HG02973 (cell line): ENCODE results near the gene PPM1L.

ENCODE experiments used
- ATAC-seq: cut with Tn5 transposase; IDR thresholded peaks from one replicate; pipeline ENCODE4 v1.9.1; 2021; ENCODE audit warnings: moderate library complexity; ENCODE audit not compliant: unreplicated experiment

PPM1L gene

DNA sequence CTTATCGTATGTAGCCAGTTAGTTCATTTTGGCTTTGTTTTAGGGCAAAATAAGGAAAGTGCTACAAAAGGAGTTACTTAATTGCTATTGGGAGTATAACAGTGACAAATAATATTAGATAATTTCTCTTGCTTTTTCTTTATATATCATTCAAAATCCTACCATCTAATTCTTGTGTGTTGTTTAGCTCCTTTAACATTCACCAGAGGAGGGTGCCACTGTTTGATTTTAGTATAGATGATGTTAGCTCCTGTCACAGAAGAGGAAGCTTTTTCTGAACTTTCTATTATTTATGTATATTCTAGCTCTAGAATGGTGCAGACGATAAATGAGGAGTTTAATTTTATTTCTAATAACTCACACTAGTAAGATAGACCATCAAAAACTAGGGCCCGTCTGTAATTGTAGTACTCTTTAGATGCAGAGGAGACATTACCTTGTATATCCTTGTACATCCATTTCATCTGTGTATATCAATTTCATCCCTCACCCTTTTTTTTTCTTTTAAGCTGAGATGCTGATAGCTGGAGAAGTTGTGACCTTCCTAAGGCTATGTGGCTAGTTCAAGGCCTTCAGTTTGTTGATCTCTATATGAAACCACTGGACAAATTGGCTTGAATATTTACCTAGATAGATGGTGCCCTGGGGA is 3.0 kb downstream of the PPM1L start:
- no peak for ATAC-seq

DNA sequence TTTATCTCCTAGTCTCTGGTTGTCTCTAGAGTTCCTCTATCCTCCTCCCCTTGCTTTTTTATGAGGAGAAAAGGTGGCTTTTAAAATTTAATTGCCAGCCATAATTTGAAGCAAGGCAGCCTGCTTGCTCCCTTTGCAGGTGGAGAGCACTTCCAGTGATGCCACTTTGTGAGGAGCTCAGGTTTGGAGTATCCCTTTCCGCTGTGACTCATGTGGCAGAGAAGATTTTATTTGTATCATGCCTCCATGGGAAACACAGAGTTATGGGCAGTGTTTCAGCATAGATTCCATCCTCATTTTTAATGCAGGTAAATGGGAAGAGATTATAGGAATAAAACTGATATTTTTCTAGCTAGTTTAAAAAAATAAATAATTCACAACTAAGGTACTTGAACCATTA is 7.0 kb downstream of the PPM1L start:
- no peak for ATAC-seq

DNA sequence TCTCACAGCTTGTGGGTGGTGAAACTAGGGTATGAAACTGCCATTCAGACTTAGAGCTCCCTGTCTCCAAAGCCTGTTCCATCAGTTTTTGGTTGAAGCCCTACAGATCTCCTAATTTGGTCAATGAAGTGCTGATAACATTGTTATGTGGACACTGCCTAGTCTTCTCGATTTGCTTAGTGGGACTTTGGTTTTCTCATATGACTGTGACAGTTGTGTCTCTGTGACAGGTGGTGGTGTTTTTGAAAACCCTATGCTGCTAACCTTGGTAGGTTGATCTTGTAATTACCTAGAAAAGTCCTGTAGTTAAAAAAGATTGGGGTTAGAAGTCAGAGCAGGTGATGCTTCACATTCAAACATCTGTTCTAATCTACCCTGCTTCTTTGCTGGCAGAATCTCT is 9.2 kb downstream of the PPM1L start:
- no peak for ATAC-seq

DNA sequence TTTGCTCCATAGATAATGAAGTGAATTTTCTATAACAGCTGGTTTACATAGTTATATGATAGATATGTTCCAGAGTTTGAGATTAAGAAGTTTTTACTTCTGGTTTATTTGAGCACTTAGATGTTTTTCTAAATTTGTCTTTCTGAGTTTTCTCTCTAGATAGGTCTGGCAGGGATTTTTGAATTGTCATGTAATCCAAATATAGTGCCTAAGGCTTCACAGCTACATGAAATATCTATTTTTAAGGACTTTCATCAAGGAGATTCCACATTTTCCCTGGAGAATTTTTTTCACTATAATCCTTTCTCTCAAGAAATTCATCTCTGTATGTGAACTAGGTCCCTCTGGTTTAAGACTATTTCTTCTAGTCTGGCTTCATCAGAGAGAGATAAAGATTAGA is 12.0 kb downstream of the PPM1L start:
- ATAC-seq, result no peak

DNA sequence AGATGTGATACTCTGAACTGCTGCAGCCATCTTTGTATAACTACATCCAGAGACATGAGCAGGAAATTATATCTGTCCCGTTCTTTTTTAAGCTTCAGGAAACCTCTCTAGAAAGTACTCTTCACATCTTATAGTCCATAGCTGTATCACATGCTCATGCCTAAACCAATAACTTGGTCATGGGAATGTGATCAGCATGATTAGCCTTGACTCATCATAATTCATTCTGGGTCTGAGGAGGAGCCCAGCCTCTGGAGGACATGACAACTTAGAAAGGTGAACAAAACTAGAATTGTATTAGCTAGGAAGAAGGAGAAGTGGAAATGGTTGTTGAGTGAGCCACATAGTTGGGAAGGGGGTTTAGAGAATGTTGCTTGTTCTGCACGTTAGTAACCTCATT is 12.9 kb downstream of the PPM1L start:
- ATAC-seq, result no peak

DNA sequence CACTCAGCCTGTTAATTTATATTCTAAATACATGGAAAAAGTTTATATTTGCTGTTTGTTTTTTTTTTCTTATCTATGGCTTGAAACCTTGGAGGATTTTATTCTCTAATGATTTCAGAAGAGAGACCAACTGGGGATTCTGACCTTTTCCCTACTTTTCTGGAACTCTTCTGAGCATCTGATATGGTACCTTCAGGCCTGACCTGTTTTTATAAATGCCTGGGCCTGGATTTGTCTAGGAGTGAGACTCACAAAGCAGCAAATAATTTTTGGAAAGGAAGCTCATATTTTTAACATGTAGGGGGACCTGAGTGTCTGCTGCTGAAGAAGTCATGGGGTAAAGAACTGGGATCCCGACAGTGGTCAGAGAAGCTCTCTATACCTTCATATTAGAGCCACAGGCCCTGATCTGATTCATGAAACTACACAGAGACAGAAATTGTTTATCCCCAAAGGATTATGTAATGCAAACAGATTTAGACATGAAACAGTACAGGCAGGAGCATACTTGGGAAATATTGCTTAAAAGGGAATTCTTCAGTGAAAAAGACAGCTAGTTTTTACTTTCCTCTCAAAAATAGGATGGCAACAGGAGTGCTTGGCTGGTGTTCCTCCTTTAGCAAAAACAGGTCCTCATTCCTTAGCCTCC is 15.9 kb downstream of the PPM1L start:
- ATAC-seq, result no peak

DNA sequence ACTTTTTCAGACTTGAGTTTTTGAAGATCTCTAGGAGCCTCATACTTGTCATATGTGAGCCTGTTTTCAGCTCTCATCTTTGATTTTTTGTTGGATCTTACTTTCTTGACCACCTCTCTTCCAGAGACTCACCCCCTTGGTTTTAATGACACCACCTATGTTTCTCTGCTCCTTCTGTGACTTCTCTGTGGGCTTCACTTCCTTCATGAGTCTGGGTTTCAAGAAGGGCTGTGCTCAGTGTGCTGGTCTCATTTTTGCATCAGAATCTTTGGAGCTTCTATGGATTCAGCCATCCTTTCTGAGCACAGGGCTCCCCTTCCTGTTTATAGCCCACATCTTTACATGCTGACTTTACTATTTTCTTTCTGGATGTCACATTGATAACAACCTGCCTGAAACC is 17.7 kb downstream of the PPM1L start:
- ATAC-seq, result no peak

DNA sequence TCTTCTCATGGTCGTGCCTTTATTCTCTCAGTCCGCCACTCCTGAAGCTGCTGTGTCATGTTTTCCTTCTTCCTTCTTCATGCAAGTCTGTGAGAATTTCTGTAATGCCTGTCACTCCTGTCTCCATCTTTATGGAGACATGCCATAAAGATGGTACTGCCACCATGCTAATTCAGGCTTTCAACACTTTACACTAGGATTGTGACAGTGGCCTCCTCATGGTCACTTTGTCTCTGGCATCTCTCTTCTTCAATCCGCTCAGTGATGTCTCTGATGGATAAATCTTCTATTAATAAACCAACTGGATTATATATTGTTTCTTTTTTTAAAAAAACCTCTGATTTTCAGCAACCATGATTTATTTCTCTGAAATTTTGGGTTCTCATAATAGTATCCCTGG is 18.1 kb downstream of the PPM1L start:
- ATAC-seq, result no peak

DNA sequence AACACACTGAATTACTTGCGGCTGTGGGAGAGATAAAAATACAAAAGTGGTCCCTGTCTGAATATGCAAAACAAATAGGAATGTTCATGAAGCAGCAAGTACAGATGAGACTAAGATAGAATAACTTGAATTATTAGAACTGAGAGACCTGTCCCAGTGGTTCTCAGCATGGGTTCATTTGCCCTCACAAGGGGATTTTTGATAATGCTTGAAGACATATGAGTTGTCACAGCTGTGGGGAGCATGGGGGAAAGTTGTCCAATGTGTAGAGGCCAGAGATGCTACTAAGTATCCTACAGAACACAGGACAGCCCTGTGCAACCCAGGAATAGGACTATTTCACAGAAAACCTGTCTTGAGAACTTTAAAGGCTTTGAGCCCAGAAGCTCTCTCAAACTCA is 22.4 kb downstream of the PPM1L start:
- no peak for ATAC-seq

DNA sequence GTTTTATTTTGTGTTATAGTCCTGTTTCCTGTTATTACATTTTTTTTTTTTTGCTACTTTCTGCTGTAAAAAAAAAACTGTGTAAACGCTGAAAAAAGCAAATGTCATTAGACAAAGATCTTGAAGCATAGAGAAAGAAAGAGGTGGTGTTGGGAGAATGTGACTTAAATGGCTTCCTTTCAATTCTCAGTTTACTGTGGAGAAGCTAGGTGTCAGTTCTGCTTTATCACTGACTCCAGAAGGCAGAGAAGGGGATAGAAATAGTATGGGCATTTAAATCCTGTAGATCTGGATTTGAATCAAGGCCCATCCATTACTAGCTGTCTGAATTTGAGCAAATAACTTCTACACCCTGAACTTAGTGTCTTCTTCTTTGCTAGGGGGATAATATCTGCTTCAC is 23.0 kb downstream of the PPM1L start:
- ATAC-seq, result no peak

DNA sequence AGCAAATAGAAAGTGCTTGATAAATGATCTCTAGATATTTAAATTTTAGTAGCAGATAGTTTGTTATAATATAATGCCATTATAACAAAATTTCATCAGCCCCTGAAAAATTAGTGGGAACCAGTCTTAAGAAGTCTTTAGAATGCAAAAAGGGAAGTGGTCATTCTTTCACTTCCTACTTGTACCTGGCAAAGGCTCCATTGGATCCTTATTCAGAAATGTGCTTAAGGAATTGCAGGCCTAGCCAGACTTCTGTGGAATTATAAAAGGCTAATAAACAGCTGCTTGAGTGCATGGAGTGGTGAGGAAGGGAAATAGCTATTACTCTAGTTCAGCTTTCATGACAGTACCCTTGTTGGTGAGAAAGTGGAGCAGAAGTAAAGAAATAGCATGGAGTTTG is 24.2 kb downstream of the PPM1L start:
- ATAC-seq, result no peak

DNA sequence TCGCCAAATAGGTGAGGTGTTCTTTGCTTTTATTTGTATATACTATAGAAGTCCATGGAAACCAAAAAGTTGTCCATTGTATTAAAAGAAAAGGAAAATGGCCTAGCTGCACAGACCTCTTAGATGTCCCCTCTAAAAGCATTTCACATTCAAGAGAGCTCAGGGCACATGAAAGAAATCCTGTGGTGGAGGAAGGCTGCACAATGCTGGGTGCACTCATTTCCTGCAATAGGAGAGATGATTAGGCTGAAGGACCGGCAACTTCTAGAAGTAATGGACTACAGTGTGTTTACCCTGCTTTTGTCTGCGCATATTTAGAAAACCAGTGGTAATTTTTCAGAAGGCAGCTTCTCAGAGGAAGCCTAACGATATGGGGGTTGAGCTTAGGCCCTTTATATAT is 25.4 kb downstream of the PPM1L start:
- no peak for ATAC-seq

DNA sequence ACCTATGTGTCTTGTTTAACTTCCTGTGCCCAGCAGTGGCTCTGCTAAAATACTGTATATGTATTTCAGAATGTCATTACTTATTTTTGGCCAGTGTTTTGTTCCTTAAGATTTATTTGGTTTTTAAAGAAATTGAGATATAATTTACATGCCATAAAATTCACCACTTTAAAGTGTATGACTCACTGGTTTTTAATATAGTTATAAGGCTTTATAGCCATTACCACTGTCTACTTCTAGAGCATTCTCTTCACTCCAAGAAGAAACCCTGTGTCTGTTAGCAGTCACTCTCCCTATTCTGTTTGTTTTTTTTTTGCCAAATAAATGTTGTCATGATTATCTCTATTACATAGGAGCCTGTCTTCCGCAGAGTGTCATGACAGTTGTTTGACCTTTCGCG is 25.8 kb downstream of the PPM1L start:
- no peak for ATAC-seq

DNA sequence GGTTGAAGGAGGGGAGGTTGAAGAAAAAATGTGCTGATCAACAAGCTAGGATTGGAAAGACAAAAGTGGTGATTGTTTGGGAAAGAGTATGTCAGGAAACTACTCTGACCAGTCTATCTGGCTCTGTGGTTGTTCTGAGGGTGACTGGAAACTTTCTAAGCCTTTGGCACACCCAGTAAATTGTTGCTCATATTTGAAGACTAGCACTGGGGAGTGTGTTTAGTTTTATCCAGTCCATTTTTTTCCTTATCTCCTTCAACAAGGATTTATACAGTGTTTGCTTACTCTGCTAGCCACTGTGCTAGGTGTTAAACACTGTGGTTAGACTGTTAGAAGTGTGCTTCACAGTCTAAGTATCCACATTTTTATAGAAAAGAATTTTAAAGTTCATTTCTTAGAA is 28.8 kb downstream of the PPM1L start:
- no peak for ATAC-seq

DNA sequence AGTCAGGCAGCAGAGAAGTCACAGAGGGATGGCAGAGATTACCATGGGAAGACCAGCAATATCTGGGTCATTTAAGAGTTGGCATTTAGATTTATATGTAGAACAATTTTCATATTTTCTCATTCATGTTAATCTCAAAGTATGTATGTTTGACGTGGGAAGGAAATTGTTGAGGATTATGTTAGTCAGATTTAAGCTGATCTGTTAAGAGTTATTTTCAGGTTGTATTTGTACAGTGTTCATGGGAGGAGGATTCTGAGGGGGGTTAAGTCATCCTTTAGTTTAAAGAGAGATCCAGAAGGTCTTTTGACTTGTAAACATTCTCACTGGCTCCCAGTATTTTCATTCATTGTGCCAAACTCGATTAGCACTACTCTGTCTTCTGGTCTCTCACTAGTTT is 34.7 kb downstream of the PPM1L start:
- ATAC-seq, result no peak

DNA sequence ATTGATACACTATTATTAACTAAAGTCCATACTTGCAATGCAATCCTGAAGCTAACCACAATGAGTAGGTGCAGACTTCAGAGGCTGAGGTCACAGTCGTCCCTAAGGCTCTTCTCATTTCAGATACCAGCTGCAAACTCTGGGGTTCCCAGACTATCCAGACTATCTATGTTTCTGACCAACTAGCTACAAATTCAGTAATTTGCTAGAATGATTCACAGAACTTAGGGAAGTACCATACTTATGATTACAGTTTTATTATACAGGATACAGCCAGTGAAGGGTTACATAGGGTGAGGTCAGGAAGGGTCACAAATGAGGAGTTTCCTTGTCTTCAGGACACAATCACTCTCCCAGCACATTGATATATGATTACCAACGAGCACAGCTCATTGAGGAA is 36.5 kb downstream of the PPM1L start:
- ATAC-seq, result no peak

DNA sequence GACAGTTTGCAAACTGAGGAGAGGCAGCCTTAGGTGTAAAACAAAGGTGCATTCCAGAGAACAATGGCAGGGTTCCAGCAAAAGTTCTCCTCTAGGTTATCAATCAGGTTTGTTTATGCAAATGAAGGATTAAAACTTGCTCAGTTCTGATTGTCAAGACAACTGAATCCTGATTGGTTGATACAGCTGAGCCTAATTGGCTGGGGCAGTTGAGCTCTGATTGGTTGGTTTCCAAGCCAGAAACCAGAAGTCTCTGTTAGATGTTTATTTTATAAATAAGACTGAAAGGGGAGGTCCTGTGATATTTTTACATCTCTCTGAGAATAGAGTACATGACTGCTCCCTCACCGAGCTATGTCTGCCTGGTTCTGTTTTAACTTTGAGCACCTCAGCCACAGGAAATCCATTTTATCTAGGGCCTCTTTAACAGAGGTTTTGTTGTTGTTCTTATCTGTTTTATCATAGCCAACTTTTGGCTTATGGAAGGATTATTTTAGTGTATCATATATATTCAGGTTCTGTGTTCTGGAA is 37.8 kb downstream of the PPM1L start:
- ATAC-seq, result no peak

DNA sequence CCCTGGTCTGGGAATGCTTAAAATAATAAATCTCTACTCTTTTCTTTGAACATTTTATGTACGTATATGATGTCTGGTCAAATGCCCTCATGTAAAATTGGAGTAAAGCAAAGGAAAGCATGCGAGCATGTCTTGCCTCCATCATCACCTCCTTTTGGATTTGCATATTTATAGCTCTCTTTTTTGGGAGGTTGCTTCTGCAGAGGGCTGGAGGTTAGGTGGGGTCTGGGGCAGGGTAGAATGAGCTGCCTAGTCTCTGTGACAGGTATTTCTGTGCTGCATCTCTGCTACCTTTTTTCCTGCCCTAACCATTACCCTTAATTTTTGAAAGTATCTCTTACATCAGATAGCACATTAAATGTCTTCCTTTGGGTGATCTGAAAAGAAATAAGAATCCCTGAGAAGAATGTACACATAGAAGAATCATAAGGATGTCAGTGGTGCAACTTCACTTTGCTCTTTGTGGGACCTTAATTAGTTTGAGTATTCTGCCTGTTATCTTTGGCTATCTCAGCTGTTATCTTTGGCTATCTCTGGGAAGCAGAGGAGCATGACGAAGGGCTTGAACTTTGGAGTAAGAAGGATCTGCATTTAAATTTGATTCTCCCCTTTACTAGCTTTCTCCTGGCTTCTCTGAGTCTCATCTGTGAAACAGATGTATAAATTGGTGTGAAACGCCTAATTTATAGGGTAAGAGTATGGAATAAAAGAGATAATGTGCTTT is 40.2 kb downstream of the PPM1L start:
- no peak for ATAC-seq

DNA sequence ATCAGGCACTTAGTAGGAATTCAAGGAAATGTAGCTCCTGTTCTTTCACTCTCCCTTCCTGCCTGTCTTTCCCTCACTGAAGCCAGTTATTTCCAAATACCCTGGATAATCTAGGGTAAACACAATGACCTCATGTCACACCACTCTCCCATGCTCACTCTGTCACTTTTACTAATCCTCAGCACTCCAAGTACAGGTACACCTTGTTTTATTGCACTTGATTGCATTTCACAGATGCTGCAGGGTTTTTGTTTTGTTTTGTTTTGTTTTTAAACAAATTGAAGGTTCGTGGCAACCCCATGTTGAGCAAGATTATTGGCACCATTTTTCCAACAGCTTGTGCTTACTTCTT is 40.8 kb downstream of the PPM1L start:
- no peak for ATAC-seq

DNA sequence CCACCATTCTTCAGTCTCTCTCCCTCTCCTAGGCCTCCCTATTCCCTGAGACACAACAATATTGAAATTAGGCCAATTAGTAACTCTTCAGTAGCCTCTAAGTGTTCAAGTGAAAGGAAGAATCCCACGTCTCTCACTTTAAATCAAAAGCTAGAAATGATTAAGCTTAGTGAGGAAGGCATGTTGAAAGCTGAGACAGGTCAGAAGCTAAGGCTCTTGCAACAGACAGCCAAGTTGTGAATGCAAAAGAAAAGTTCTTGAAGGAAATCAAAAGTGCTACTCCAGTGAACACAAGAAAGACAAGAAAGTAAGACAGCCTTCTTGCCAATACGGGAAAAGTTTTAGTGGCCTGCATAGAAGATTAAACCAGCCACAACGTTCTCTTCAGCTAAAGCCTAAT is 41.3 kb downstream of the PPM1L start:
- no peak for ATAC-seq

DNA sequence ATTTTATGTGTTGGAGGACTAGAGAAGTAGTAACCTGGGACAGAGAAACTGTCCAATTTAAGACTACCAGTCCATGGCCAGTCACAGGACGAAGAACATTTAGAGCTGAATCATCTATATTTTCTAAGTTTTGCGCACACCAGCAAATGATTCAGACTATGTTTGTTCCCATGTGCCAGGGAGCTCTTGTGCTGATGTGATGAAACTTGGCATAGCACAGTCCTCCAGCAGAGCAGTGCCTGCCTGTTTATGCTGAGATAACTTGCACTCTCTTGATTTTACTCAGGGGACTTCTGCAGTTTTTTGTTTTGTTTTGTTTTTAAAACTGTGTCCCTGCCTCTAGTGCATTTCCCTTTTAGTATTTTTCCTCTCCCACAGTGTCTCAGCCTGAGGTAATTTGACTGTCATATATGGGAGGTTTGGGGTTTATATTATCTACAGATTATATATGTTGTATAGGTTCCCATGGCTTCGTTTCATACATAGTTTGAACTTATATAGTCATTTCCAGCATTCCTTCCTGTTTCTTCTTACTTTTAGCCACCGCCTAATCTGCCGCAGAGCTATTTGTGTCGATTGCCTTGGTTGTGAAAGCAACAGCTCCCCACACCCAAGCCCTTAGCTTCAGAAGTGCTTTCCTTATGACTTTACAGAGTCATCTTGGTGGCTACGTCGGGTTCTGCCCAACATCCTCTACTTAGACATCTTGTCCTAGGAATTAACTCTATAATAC is 45.5 kb downstream of the PPM1L start:
- ATAC-seq, result peak; percentile 77

DNA sequence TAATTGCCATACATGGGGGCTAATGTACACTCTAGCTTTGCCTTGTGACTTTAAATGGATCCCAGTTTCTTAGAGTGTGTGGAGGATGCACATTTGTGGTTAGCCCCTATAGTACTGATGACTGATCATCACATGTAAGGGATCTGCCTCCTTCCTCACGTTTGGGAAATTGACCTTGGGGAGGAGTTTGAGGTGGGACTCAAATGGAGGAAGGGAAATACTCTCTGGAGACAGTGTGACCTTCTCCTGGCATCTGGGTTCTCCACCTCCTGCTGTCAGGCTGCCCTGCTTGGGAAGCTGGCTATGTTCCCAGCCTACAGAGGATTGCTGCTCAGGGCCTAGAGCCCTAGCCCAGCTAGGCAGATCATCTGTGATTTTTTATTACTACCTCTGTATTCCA is 48.7 kb downstream of the PPM1L start:
- ATAC-seq, result no peak
